Stomach (tissue), 9 donors: ENCODE data around the gene SLCO6A1. TPM values are rescaled to one million over a fixed set of nuclear protein-coding genes. Genes with fewer than 3 reads are reported as not detected.
A peak's percentile ranks its signal among the peaks of the same experiment; 100 is the strongest.

Experiments
- DNase-seq, 2 donors: peaks; one replicate each; pipeline versions ENCODE4 v3.0.0 to v3.0.0-alpha.2; 2013 to 2019
- H3K27ac ChIP-seq, 5 donors: fragments of 200-600 bp in 4 of 5; sonication (generic) in 4 of 5; one replicate each; pipeline ENCODE4 v1.5.1; 2013 to 2019; ENCODE audit warnings: mild to moderate bottlenecking in 1 of 5, moderate library complexity in 1 of 5
- H3K27me3 ChIP-seq, 3 donors: fragments of 200-600 bp; sonication (generic); one replicate each; pipeline ENCODE4 v1.5.1; 2017 to 2019; ENCODE audit warnings: mixed run types in 1 of 3
- H3K36me3 ChIP-seq, 4 donors: fragments of 200-600 bp; sonication (generic); 1 replicate in 3 of 4; 2 replicates in 1 of 4; pipeline ENCODE4 v1.5.1; 2016 to 2019
- H3K4me1 ChIP-seq, 4 donors: fragments of 200-600 bp; sonication (generic); one replicate each; pipeline ENCODE4 v1.5.1; 2016 to 2019
- H3K4me3 ChIP-seq, 4 donors: fragments of 200-600 bp; sonication (generic) in 3 of 4; one replicate each; pipeline ENCODE4 v1.5.1; 2016 to 2019; ENCODE audit warnings: mild to moderate bottlenecking in 1 of 4
- H3K9me3 ChIP-seq, 4 donors: fragments of 200-600 bp; sonication (generic); one replicate each; pipeline ENCODE4 v1.5.1; 2016 to 2019
- CTCF ChIP-seq, 7 experiments: fragments of 450-650 bp in 4 of 7; fragments of 200-600 bp in 3 of 7; sonication (generic) in 3 of 7; IDR thresholded peaks; one replicate each; pipeline ENCODE4 v1.5.1; 2016 to 2019; ENCODE audit warnings: antibody characterized with exemption in 7 of 7, control low read depth in 2 of 7, mild to moderate bottlenecking in 1 of 7
- EP300 ChIP-seq: sonication (generic); formaldehyde crosslinking; IDR thresholded peaks from one replicate; pipeline ENCODE4 v1.6.1; 2017; ENCODE audit warnings: antibody characterized with exemption
- POLR2A ChIP-seq, 4 donors: fragments of 450-650 bp; IDR thresholded peaks; one replicate each; pipeline ENCODE4 v1.6.1; 2016; ENCODE audit warnings: antibody characterized with exemption in 4 of 4, control low read depth in 2 of 4, mild to moderate bottlenecking in 1 of 4, moderate library complexity in 1 of 4
- POLR2AphosphoS5 ChIP-seq, 3 donors: sonication (generic); formaldehyde crosslinking; IDR thresholded peaks; one replicate each; pipeline ENCODE4 v1.6.1; 2016; ENCODE audit warnings: antibody characterized with exemption in 3 of 3
- WGBS, 5 donors: extraction: QIAGEN DNeasy Blood & Tissue Kit in 3 of 5; methylation state at CpG; one replicate each; pipeline versions ENCODE4 v1.1.5 to v1.1.7; 2013 to 2018; 5-methylcytosine and 5-hydroxymethylcytosine counted together
- intact Hi-C: fragments of 100-400 bp; cut with DNase I; formaldehyde crosslinking; loops from one replicate; pipeline ENCODE4 v1.15.1; 2023; ENCODE audit warnings: low total_unique reads
- polyA plus RNA-seq, 3 donors: library from polyadenylated mRNA; stranded (reverse); fragments of 200-250 nt; gene quantifications; one replicate each; pipeline ENCODE4 v1.2.3, GENCODE V29; 2013
- total RNA-seq, 5 donors: library from RNA; depleted of rRNA; stranded (reverse); fragments of >200 nt; gene quantifications; one replicate each; pipeline versions ENCODE4 v1.1.0 to v1.2.3, GENCODE V29; 2014 to 2016
- donor health status: healthy with polysubstance abuse.
- donor health status: Bipolar disorder and iron deficiency.
- donor health status: healthy.

The SLCO6A1 gene
- total and polyA plus RNA-seq, 8 donors = not detected

GRCh38 chr5:102380174-102380573, 118.6 kb downstream of the SLCO6A1 start:
- Histone ChIP-seq H3K36me3 (no peaks in the 10 kb centered on the region), H3K27me3 (no peaks in the 10 kb centered on the region), H3K4me3 (no peak overlapping the region), H3K4me1 (no peaks in the 10 kb centered on the region), H3K27ac (no peak overlapping the region), H3K9me3 (peaks cover 0 to 9% (median 6%) of the 10 kb centered on the region in 4 donors)
- intact Hi-C loops = no loop called here
- no peak for DNase-seq
- TF ChIP-seq EP300 (no peak), POLR2AphosphoS5 (IDR thresholded peaks at IDR 0.05) (no peak), POLR2A (IDR thresholded peaks at IDR 0.05) (no peak), CTCF (IDR thresholded peaks at IDR 0.05) (no peak)

- no peaks in the 10 kb centered on the region for H3K36me3 ChIP-seq
- H3K9me3 ChIP-seq = peaks cover 0 to 4% (median 0%) of the 10 kb centered on the region in 4 donors
- no peak overlapping the region for H3K4me3 ChIP-seq
- peak in 1 of 2 donors; percentile 11 for DNase-seq
- WGBS, 5 donors = 63 to 77% (median 66%) methylated on average over 2 of the region's 2 CpGs
- H3K27me3 ChIP-seq = no peaks in the 10 kb centered on the region
- H3K4me1 ChIP-seq = no peaks in the 10 kb centered on the region
- TF ChIP-seq POLR2AphosphoS5 (IDR thresholded peaks at IDR 0.05) = no peak
- no peak for TF ChIP-seq EP300
- TF ChIP-seq POLR2A (IDR thresholded peaks at IDR 0.05) = no peak
- no peak for TF ChIP-seq CTCF (IDR thresholded peaks at IDR 0.05)
- no peak overlapping the region for H3K27ac ChIP-seq
- intact Hi-C loops = no loop called here
These were observed 122.9 kb downstream of the SLCO6A1 start for GRCh38 chr5:102375876-102376275.

GRCh38 chr5:102375272-102375671, 123.5 kb downstream of the SLCO6A1 start:
- Histone ChIP-seq H3K27me3 (no peaks in the 10 kb centered on the region), H3K36me3 (no peaks in the 10 kb centered on the region), H3K9me3 (peaks cover 0 to 4% (median 0%) of the 10 kb centered on the region in 4 donors), H3K4me1 (no peaks in the 10 kb centered on the region), H3K27ac (no peak overlapping the region), H3K4me3 (no peak overlapping the region)
- no peak for TF ChIP-seq EP300
- no peak for TF ChIP-seq CTCF (IDR thresholded peaks at IDR 0.05)
- TF ChIP-seq POLR2AphosphoS5 (IDR thresholded peaks at IDR 0.05) = no peak
- no peak for TF ChIP-seq POLR2A (IDR thresholded peaks at IDR 0.05)
- DNase-seq = no peak
- WGBS, 5 donors = 30 to 42% (median 36%) methylated on average over 1 of the region's 1 CpG
- intact Hi-C loops = no loop called here

- intact Hi-C loops = no loop called here
- Histone ChIP-seq H3K36me3 (no peaks in the 10 kb centered on the region), H3K4me1 (no peaks in the 10 kb centered on the region), H3K4me3 (no peak overlapping the region), H3K27me3 (no peaks in the 10 kb centered on the region), H3K9me3 (no peaks in the 10 kb centered on the region), H3K27ac (no peak overlapping the region)
- DNase-seq = no peak
- TF ChIP-seq EP300 = no peak
- TF ChIP-seq POLR2A (IDR thresholded peaks at IDR 0.05) = no peak
- TF ChIP-seq CTCF (IDR thresholded peaks at IDR 0.05) = no peak
- TF ChIP-seq POLR2AphosphoS5 (IDR thresholded peaks at IDR 0.05) = no peak
These were observed 130.4 kb downstream of the SLCO6A1 start for GRCh38 chr5:102368392-102368791.
